HG03442 (cell line): ENCODE results near the gene ACY1.

Source experiments
- ATAC-seq: cut with Tn5 transposase; IDR thresholded peaks from one replicate; pipeline ENCODE4 v1.9.1; 2021; ENCODE audit warnings: mild to moderate bottlenecking, moderate library complexity; ENCODE audit not compliant: unreplicated experiment

The ACY1 gene

GRCh38 chr3:52004163-52004787, 20.9 kb downstream of the ACY1 start:
- ATAC-seq, result no peak

GRCh38 chr3:52004906-52005395, 21.6 kb downstream of the ACY1 start:
- no peak for ATAC-seq

GRCh38 chr3:52005571-52005986, 22.2 kb downstream of the ACY1 start:
- ATAC-seq, result no peak

- no peak for ATAC-seq
Observed at GRCh38 chr3:52006017-52006819, 22.9 kb downstream of the ACY1 start.

- no peak for ATAC-seq
Observed at GRCh38 chr3:52006820-52007133, 23.4 kb downstream of the ACY1 start.

GRCh38 chr3:52007291-52007690, 24.0 kb downstream of the ACY1 start:
- ATAC-seq, result no peak

- ATAC-seq, result no peak
Observed at GRCh38 chr3:52010431-52010830, 27.1 kb downstream of the ACY1 start.

- no peak for ATAC-seq
Observed at GRCh38 chr3:52012699-52013098, 29.4 kb downstream of the ACY1 start.

- no peak for ATAC-seq
Observed at GRCh38 chr3:52013802-52014598, 30.7 kb downstream of the ACY1 start.

GRCh38 chr3:52014613-52015012, 31.3 kb downstream of the ACY1 start:
- no peak for ATAC-seq

- ATAC-seq, result no peak
Observed at GRCh38 chr3:52015438-52016228, 32.3 kb downstream of the ACY1 start.

GRCh38 chr3:52017586-52017985, 34.3 kb downstream of the ACY1 start:
- ATAC-seq, result no peak

- no peak for ATAC-seq
Observed at GRCh38 chr3:52018319-52019000, 35.1 kb downstream of the ACY1 start.

- no peak for ATAC-seq
Observed at GRCh38 chr3:52019352-52020080, 36.2 kb downstream of the ACY1 start.

GRCh38 chr3:52020796-52021195, 37.5 kb downstream of the ACY1 start:
- ATAC-seq, result no peak

GRCh38 chr3:52021489-52022268, 38.3 kb downstream of the ACY1 start:
- ATAC-seq, result no peak

GRCh38 chr3:52022323-52023100, 39.2 kb downstream of the ACY1 start:
- no peak for ATAC-seq

GRCh38 chr3:52023101-52023770, 39.9 kb downstream of the ACY1 start:
- no peak for ATAC-seq
